Common myeloid progenitor, CD34-positive (primary cell): ENCODE results near the gene CDHR4.

Source experiments
- CTCF ChIA-PET: fragments of 350-600 bp; sonication (Branson Sonifier 250); formaldehyde crosslinking; loops from one replicate; lab custom pipeline; 2021; ENCODE audit warnings: antibody characterized with exemption; lab: Charles Lee
- POLR2A ChIA-PET: fragments of 350-600 bp; sonication (Branson Sonifier 250); formaldehyde crosslinking; loops from one replicate; lab custom pipeline; 2021; ENCODE audit warnings: antibody characterized with exemption; lab: Charles Lee
- DNase-seq, 3 donors: peaks; one replicate each; pipeline versions ENCODE4 v3.0.0 to v3.0.0-alpha.2; 2013
- H3K27ac ChIP-seq, 2 experiments: 1 replicate in 1 of 2; 2 replicates in 1 of 2; pipeline ENCODE4 v1.7.0; 2013; ENCODE audit warnings: inconsistent platforms in 2 of 2, low read length in 2 of 2, mild to moderate bottlenecking in 2 of 2, low read depth in 1 of 2, moderate library complexity in 1 of 2; ENCODE audit not compliant: severe bottlenecking in 2 of 2, insufficient read depth in 1 of 2, poor library complexity in 1 of 2
- H3K27me3 ChIP-seq, 5 experiments: replicated peaks in 2 of 5; 1 replicate in 3 of 5; 2 replicates in 2 of 5; pipeline versions ENCODE4 v1.6.1 to v1.7.0; 2013; ENCODE audit warnings: low read length in 4 of 5, mild to moderate bottlenecking in 2 of 5, moderate library complexity in 2 of 5, inconsistent platforms in 1 of 5; ENCODE audit not compliant: insufficient read depth in 5 of 5, control insufficient read depth in 4 of 5
- H3K36me3 ChIP-seq, 4 experiments: 1 replicate in 2 of 4; 2 replicates in 2 of 4; pipeline versions ENCODE4 v1.6.1 to v1.7.0; 2013; ENCODE audit warnings: low read length in 3 of 4, control low read depth in 1 of 4, mild to moderate bottlenecking in 1 of 4; ENCODE audit not compliant: control insufficient read depth in 4 of 4, insufficient read depth in 4 of 4
- H3K4me1 ChIP-seq, 4 experiments: 1 replicate in 3 of 4; 2 replicates in 1 of 4; pipeline versions ENCODE4 v1.6.1 to v1.7.1; 2013; ENCODE audit warnings: low read length in 3 of 4, mild to moderate bottlenecking in 3 of 4, control low read depth in 1 of 4, inconsistent platforms in 1 of 4, moderate library complexity in 1 of 4; ENCODE audit not compliant: control insufficient read depth in 4 of 4, insufficient read depth in 4 of 4; ENCODE audit errors: control extremely low read depth in 1 of 4
- H3K4me3 ChIP-seq, 7 experiments: 1 replicate in 4 of 7; 2 replicates in 3 of 7; pipeline versions ENCODE4 v1.5.1 to v1.7.0; 2013; ENCODE audit warnings: mild to moderate bottlenecking in 7 of 7, low read length in 6 of 7, moderate library complexity in 6 of 7, inconsistent platforms in 2 of 7, low read depth in 2 of 7, control low read depth in 1 of 7; ENCODE audit not compliant: insufficient read depth in 4 of 7, control insufficient read depth in 1 of 7; ENCODE audit errors: extremely low read depth in 1 of 7
- H3K9me3 ChIP-seq, 5 experiments: 1 replicate in 4 of 5; 2 replicates in 1 of 5; pipeline versions ENCODE4 v1.6.1 to v1.7.1; 2013; ENCODE audit warnings: low read length in 4 of 5, mild to moderate bottlenecking in 2 of 5, inconsistent platforms in 1 of 5, low read depth in 1 of 5, moderate library complexity in 1 of 5; ENCODE audit not compliant: control insufficient read depth in 4 of 5, insufficient read depth in 2 of 5; ENCODE audit errors: control extremely low read depth in 1 of 5
- whole genome bisulfite sequencing: methylation state at CpG from one replicate; pipeline ENCODE4 v1.1.5; 2013; ENCODE audit not compliant: insufficient coverage; 5-methylcytosine and 5-hydroxymethylcytosine counted together

CDHR4 gene

GRCh38 chr3:49805367-49805782 is 5.7 kb upstream of the CDHR4 start:
- 0% methylated on average over 1 of the region's 3 CpGs for WGBS
- CTCF ChIA-PET: interaction anchor here (1.2 to 31.1 kb wide), 6 partner anchors 7 to 104 kb away, joined by 4 to 807 read pairs (median 18); partner anchors contain the start of gene UBA7
- H3K36me3 ChIP-seq: peaks cover 0 to 50% (median 20%) of the 10 kb centered on the region in 4 experiments
- no peaks in the 10 kb centered on the region for H3K27me3 ChIP-seq
- no peaks in the 10 kb centered on the region for H3K9me3 ChIP-seq
- H3K4me3 ChIP-seq: peak overlapping the region in 6 of 7 experiments; percentile 35 to 95 (median 88)
- POLR2A ChIA-PET: interaction anchor here (1.0 to 7.4 kb wide), 4 partner anchors 8 to 34 kb away, joined by 3 to 111 read pairs (median 12); partner anchors contain the start of gene UBA7
- peaks cover 10 to 74% (median 71%) of the 10 kb centered on the region in 4 experiments for H3K4me1 ChIP-seq
- H3K27ac ChIP-seq: peak overlapping the region; percentile 92 to 96
- DNase-seq: peak; percentile 54 to 86 (median 80)

- H3K9me3 ChIP-seq: no peaks in the 10 kb centered on the region
- ChIA-PET POLR2A (interaction anchor here (1.0 to 7.4 kb wide), 5 partner anchors 9 to 136 kb away, joined by 3 to 111 read pairs (median 11); partner anchors contain the start of genes IP6K1, RBM6 and UBA7), CTCF (interaction anchor here (0.8 to 31.1 kb wide), 9 partner anchors 8 to 103 kb away, joined by 3 to 807 read pairs (median 8); partner anchors contain the start of genes MST1R and UBA7)
- WGBS: 8% methylated on average over 23 of the region's 26 CpGs
- H3K36me3 ChIP-seq: peaks cover 0 to 41% (median 10%) of the 10 kb centered on the region in 4 experiments
- H3K27me3 ChIP-seq: no peaks in the 10 kb centered on the region
- H3K4me1 ChIP-seq: peaks cover 10 to 64% (median 61%) of the 10 kb centered on the region in 4 experiments
- peak overlapping the region; percentile 72 to 95 (median 86) for H3K4me3 ChIP-seq
- peak overlapping the region; percentile 54 to 92 for H3K27ac ChIP-seq
- no peak for DNase-seq
Measured at GRCh38 chr3:49804141-49805041, 4.7 kb upstream of the CDHR4 start.

DNA sequence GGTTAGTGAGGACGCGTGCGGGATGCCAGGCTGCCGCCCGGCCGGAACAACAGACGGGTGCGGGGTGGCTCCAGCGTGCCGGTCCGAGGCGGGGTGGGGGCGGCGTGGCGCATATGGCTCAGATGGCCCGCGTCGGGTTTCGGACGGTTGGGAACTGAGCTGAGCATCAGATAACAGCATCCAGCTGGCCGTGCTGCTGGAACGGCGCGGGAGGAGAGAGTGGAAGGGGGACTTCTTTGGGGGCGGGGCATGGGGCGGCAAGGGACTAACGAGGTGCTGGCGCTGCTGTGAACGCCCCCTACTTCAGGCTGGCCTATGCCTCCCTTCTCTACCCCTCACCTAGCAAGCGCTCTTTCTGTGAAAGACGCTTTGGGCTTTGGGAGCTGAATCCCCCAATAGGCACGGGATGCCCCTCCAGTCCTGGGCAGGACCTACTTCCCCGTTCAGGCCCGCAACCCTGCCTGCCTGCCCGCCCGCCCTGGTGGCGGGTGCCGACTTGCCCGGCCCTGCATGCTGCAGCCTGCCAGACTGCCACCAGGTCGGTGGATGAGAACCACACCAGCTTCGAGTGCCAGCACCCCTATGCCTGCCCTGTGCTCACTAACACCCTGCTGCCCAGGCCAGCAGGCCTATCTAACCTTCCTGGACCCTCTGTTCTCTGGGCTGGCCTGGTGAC is 3.9 kb upstream of the CDHR4 start:
- WGBS: under 1% methylated on average over 27 of the region's 41 CpGs
- peaks cover 9 to 56% (median 53%) of the 10 kb centered on the region in 4 experiments for H3K4me1 ChIP-seq

DNA sequence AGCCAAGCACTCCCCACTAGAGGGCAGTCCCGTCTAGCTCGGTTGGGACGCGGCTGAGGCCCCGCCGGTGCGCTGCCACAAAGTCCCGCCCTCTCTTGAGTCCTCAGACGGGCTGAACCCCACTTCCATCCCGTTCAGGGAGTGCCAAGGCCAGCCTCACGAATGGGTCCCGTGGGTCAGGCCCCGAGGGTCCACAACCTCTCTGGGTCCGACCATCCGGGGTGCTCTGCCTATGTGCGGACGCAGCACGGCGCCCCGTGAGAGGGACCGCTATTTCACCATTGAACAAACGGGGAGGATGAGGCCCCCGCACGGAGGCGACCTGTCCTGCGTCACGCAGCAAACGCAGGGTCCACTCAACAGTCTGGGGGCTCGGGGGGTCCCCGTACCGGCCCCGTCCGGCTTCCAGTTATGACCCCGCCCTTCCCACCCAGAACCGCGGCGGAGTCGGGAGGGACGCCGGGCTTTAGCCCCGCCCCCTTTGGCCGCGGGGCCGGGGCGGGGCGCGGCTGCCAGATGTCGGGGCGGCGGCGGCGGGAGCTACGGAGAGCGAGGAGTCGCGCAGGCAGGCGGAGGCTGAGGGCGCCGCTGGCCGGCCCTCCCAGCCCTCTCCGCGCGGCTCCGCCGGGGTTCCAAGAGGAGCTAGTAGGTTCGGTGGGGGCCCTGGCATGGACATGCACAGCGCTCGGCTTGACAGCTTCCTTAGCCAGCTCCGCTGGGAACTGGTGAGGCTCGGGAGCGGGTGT is 3.2 kb upstream of the CDHR4 start, which contains the start of gene INKA1:
Gene INKA1, plus strand, starts transcription at position 543 of the 746 bp plus-strand sequence. Its CDS starts 132 bp downstream, at position 675.
- POLR2A ChIA-PET: interaction anchor here (0.5 to 7.4 kb wide), 12 partner anchors 11 to 228 kb away, joined by 3 to 111 read pairs (median 4); partner anchors contain the start of genes IP6K1, RBM6 and UBA7

More for the DNA sequence above, 3.9 kb upstream of the CDHR4 start:
- POLR2A ChIA-PET: interaction anchor here (1.2 to 7.4 kb wide), 9 partner anchors 10 to 137 kb away, joined by 3 to 111 read pairs (median 5); partner anchors contain the start of genes IP6K1, RBM6 and UBA7
- Histone ChIP-seq H3K27ac (peak overlapping the region; percentile 68 to 92), H3K27me3 (no peaks in the 10 kb centered on the region), H3K9me3 (no peaks in the 10 kb centered on the region), H3K36me3 (peaks cover 0 to 33% (median 6%) of the 10 kb centered on the region in 4 experiments), H3K4me3 (peak overlapping the region; percentile 72 to 95 (median 86))
- DNase-seq: peak; percentile 62 to 86 (median 79)
- CTCF ChIA-PET: interaction anchor here (0.8 to 31.1 kb wide), 13 partner anchors 9 to 102 kb away, joined by 3 to 807 read pairs (median 9); partner anchors contain the start of genes AMIGO3, IP6K1, MST1R and UBA7

DNA sequence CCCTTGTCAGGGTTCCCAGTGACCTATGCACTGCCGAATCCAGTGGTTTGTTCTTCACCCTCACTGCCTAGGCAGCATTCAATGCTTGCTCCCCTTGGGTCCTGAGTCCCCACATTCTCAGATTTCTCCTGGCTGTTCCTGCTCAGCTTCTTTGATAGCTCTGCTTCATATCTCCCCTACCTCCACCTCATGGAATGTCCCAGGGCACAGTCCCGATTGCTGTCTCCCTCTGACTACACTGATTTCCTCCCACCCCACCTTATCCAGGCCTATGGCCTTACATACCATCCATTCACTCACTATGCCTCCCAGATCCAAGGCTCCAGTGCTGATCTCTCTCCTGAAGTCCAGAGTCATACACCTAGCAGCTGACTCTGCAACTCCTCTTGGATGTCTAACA is 1.5 kb upstream of the CDHR4 start:
- Histone ChIP-seq H3K4me3 (no peak overlapping the region), H3K27ac (no peak overlapping the region), H3K36me3 (peaks cover 0 to 19% (median 6%) of the 10 kb centered on the region in 4 experiments), H3K4me1 (peaks cover 4 to 33% (median 29%) of the 10 kb centered on the region in 4 experiments), H3K9me3 (no peaks in the 10 kb centered on the region), H3K27me3 (no peaks in the 10 kb centered on the region)
- no peak for DNase-seq
- ChIA-PET CTCF (interaction anchor here (1.2 to 31.1 kb wide), 11 partner anchors 11 to 109 kb away, joined by 3 to 807 read pairs (median 8); partner anchors contain the start of genes IP6K1, MST1R and UBA7), POLR2A (interaction anchor here (7.4 kb wide), 1 partner anchor 38 kb away, joined by 111 read pairs; no protein-coding TSS in a partner anchor)
- 93% methylated on average over 2 of the region's 2 CpGs for WGBS

More for the DNA sequence above, 3.2 kb upstream of the CDHR4 start, which contains the start of gene INKA1:
- Histone ChIP-seq H3K4me3 (peak within 1 kb of the TSS; percentile 72 to 95 (median 86)), H3K27me3 (no peaks in the 10 kb centered on the region), H3K4me1 (peaks cover 7 to 49% (median 46%) of the 10 kb centered on the region in 4 experiments), H3K36me3 (peaks cover 0 to 26% (median 6%) of the 10 kb centered on the region in 4 experiments), H3K27ac (peak within 1 kb of the TSS; percentile 68 to 92), H3K9me3 (no peaks in the 10 kb centered on the region)
- WGBS: 0% methylated on average over 53 of the region's 71 CpGs
- DNase-seq: peak; percentile 88 to 92 (median 91)
- CTCF ChIA-PET: interaction anchor here (0.8 to 31.1 kb wide), 21 partner anchors 10 to 127 kb away, joined by 3 to 807 read pairs (median 4); partner anchors contain the start of genes AMIGO3, IP6K1, MON1A and MST1R
